Measurements from ENCODE around the gene SPATA12.

Gene SPATA12

GRCh38 chr3:57112206-57112605 is 51.7 kb downstream of the SPATA12 start:
- DNase-seq (ENCODE audit: low read depth, low spot score): no peak

GRCh38 chr3:57116501-57116900 is 56.0 kb downstream of the SPATA12 start:
- no peak for DNase-seq (ENCODE audit: low read depth, low spot score)

- no peak for DNase-seq (ENCODE audit: low read depth, low spot score)
Observed at GRCh38 chr3:57118254-57118653, 57.8 kb downstream of the SPATA12 start.

- DNase-seq (ENCODE audit: low read depth, low spot score): no peak
Observed at GRCh38 chr3:57120040-57120439, 59.6 kb downstream of the SPATA12 start.

- no peak for DNase-seq (ENCODE audit: low read depth, low spot score)
Observed at GRCh38 chr3:57120451-57121174, 60.1 kb downstream of the SPATA12 start.
